C4-2B (cell line): ENCODE measurements around the gene CRYBB1.

Experiments
- H3K27ac ChIP-seq: fragments of 450-650 bp; 2 replicates; pipeline ENCODE4 v1.5.1; 2017
- CTCF ChIP-seq: fragments of 450-650 bp; conservative IDR thresholded peaks from 2 replicates; pipeline ENCODE4 v1.5.1; 2017; ENCODE audit warnings: mild to moderate bottlenecking
- ZFX ChIP-seq: fragments of 450-650 bp; IDR thresholded peaks from 2 replicates; pipeline ENCODE4 v1.6.1; 2017

Gene CRYBB1

GRCh38 chr22:26658671-26659478 is 41.0 kb upstream of the CRYBB1 start:
- TF ChIP-seq ZFX (no peak), CTCF (no peak)
- no peak overlapping the region for H3K27ac ChIP-seq

GRCh38 chr22:26658161-26658560 is 40.3 kb upstream of the CRYBB1 start:
- TF ChIP-seq ZFX (no peak), CTCF (no peak)
- H3K27ac ChIP-seq, result no peak overlapping the region

GRCh38 chr22:26656891-26657851 is 39.3 kb upstream of the CRYBB1 start, which contains the start of gene MIAT:
TSS of gene MIAT (plus strand) at chr22:26657588.
- no peak within 1 kb of the TSS for H3K27ac ChIP-seq
- TF ChIP-seq CTCF (no peak), ZFX (no peak)

GRCh38 chr22:26651815-26652214 is 34.0 kb upstream of the CRYBB1 start:
- H3K27ac ChIP-seq, result no peak overlapping the region
- no peak for TF ChIP-seq CTCF
- no peak for TF ChIP-seq ZFX

- no peak overlapping the region for H3K27ac ChIP-seq
- TF ChIP-seq CTCF, result no peak
- no peak for TF ChIP-seq ZFX
Observed at GRCh38 chr22:26650722-26651421, 33.0 kb upstream of the CRYBB1 start.

GRCh38 chr22:26648528-26649388 is 30.9 kb upstream of the CRYBB1 start:
- no peak for TF ChIP-seq ZFX
- no peak for TF ChIP-seq CTCF
- H3K27ac ChIP-seq, result no peak overlapping the region
